GM23248 (cell line): ENCODE measurements around the gene NOXO1.

ENCODE experiments used
- EZH2 ChIP-seq: fragments of 200-600 bp; sonication (generic); IDR thresholded peaks from 2 replicates; pipeline ENCODE4 v1.6.1; 2018; ENCODE audit warnings: antibody characterized with exemption, mild to moderate bottlenecking; ENCODE audit not compliant: insufficient read depth, poor library complexity, severe bottlenecking
- EZH2phosphoT487 ChIP-seq: fragments of 200-600 bp; sonication (generic); IDR thresholded peaks from 2 replicates; pipeline ENCODE4 v1.6.1; 2018; ENCODE audit warnings: antibody characterized with exemption, moderate library complexity, mild to moderate bottlenecking, low read depth; ENCODE audit not compliant: insufficient read depth

- no peak for TF ChIP-seq EZH2
- TF ChIP-seq EZH2phosphoT487, result no peak
Measured at GRCh38 chr16:1974157-1975070, 6.9 kb downstream of the NOXO1 start.
